ENCODE data around the gene ADH1B. TPM values are rescaled to one million over a fixed set of nuclear protein-coding genes. Genes with fewer than 3 reads are reported as not detected.
"Not testable (repeated sequence)": the region's sequence is repeated elsewhere in the genome, so short reads cannot be mapped to it uniquely, and the experiment has no call there.

The ADH1B gene
- total RNA-seq, 1 experiment from 2014 or later, result not detected

DNA sequence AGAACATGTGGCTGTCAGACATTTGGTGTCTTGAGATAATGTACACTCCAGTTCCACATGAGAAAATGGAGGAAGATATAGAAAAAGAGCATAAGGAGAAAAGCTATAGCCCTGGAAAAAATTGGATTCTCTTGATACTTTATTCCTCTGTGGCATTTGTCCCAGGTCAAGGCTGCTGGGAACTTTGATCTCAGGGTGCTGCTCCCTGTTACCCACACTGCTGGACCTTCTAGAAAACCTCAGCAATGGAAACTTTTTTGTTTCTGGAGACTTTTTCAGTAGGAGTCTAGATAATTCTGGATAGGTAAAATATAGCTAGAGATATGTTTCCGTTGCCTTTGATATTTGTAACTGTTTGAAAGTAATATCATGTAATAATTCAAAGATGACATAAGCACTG, 20.2 kb upstream of the ADH1B start:
- H3K27me3 ChIP-seq, result no peaks in the 10 kb centered on the region
- H3K4me1 ChIP-seq, result no peaks in the 10 kb centered on the region
- no peak for DNase-seq
- H3K9me3 ChIP-seq (replicated peaks), result no peaks in the 10 kb centered on the region
- H3K27ac ChIP-seq, result no peak overlapping the region
- no peaks in the 10 kb centered on the region for H3K36me3 ChIP-seq
- no peak overlapping the region for H3K4me3 ChIP-seq

DNA sequence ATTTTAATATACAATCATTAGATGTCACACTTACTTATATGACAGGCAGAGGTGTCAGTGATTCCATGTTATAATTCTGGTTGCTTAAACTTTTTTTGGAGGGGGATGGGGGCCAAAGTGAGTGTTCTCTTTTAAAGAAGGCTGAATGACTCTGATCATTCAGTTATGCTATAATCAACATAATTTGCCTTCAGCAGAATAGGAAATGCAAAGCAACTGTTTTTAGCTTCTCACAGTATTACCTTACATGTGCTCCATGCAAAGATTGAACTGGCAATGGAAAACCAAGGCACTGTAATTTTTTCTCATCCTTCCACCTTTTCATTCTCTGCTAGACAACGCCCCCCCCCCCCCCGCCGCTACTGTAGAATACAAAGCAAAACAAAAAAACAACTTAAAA, 18.0 kb upstream of the ADH1B start:
- H3K4me1 ChIP-seq, result no peaks in the 10 kb centered on the region
- H3K36me3 ChIP-seq, result no peaks in the 10 kb centered on the region
- H3K27me3 ChIP-seq, result no peaks in the 10 kb centered on the region
- H3K4me3 ChIP-seq, result no peak overlapping the region
- H3K27ac ChIP-seq, result no peak overlapping the region
- DNase-seq, result no peak
- H3K9me3 ChIP-seq (replicated peaks), result no peaks in the 10 kb centered on the region

DNA sequence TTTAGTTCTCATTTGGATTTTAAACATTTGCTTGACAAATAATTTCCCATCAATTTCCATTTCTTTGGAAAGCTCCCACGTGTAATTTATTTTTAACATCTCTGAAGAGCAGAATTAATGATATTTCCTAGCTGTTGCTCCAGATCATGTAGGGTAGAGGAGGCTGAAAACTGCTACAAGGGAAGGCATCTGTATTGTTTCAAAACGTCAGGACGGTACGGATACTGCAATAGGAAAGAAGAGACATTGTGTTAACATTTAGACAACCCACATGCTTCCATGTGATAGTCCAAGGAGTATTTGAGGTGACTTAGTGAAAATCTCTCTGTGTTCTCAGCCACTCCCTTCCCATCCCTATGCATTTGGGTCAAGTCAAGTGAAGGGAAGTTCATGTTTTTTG, 15.4 kb upstream of the ADH1B start:
- no peaks in the 10 kb centered on the region for H3K36me3 ChIP-seq
- H3K27ac ChIP-seq, result no peak overlapping the region
- no peak overlapping the region for H3K4me3 ChIP-seq
- H3K27me3 ChIP-seq, result no peaks in the 10 kb centered on the region
- no peak for DNase-seq
- no peaks in the 10 kb centered on the region for H3K4me1 ChIP-seq
- no peaks in the 10 kb centered on the region for H3K9me3 ChIP-seq (replicated peaks)

DNA sequence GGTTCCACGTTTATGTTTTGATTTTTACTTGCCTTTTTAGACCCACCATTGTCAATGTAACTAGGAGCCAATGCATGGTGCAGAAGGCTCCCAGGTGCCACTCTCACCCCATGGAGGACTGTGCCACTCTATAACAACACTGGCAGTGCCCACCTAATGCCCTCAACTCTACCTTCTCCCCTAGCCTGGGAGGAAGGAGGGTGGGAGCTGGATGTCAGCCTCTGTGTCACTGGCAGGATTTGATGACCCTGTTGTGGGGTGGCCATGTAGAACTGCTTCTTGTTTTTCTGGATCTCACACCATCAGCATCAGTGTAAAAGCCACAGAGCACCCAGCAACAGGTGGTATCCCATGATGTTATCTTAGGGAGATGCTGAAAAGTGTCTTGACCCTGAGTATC, 13.7 kb upstream of the ADH1B start:
- Histone ChIP-seq H3K27ac (no peak overlapping the region), H3K36me3 (no peaks in the 10 kb centered on the region), H3K4me3 (no peak overlapping the region), H3K4me1 (no peaks in the 10 kb centered on the region), H3K9me3 (replicated peaks) (no peaks in the 10 kb centered on the region), H3K27me3 (no peaks in the 10 kb centered on the region)
- DNase-seq, result no peak

DNA sequence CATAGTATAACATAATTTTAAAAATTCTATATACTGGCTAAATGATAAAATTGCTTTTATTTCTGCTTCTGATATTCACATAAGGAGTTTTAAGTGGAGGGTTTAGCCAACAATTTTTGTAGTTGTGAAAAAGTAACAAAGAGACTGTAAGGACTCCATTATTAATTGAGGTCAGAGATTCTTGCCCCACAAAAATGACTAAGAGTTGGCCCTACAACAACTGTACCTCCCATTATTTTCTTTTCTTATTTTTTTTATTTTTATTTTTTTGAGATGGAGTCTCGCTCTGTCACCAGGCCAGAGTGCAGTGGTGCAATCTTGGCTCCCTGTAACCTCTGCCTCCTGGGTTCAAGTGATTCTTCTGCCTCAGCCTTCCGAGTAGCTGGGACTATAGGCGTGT, 9.4 kb upstream of the ADH1B start:
- H3K9me3 ChIP-seq (replicated peaks), result no peaks in the 10 kb centered on the region
- no peaks in the 10 kb centered on the region for H3K36me3 ChIP-seq
- H3K27me3 ChIP-seq, result no peaks in the 10 kb centered on the region
- no peak overlapping the region for H3K4me3 ChIP-seq
- DNase-seq, result no peak
- H3K27ac ChIP-seq, result no peak overlapping the region
- no peaks in the 10 kb centered on the region for H3K4me1 ChIP-seq

DNA sequence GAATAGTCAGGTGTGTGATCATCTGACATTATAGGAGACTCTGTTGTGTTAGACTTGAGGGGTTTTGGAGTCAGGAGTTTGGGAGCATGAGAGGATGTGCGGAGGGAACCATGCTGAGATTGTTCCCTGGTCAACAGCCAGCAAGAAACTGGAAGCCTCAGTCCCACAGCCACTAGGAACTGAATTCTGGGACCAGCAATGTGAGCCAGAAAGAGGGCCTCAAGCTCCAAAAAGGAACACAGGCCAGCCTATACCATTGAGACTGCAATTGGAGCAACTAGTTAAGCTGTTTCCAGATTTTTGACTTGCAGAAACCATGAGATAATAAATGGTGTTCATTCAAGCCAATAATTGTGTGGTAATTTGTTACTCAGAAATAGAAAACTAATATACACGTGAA, 8.7 kb upstream of the ADH1B start:
- no peaks in the 10 kb centered on the region for H3K27me3 ChIP-seq
- H3K36me3 ChIP-seq, result no peaks in the 10 kb centered on the region
- H3K4me3 ChIP-seq, result no peak overlapping the region
- no peaks in the 10 kb centered on the region for H3K4me1 ChIP-seq
- H3K27ac ChIP-seq, result no peak overlapping the region
- H3K9me3 ChIP-seq (replicated peaks), result no peaks in the 10 kb centered on the region
- DNase-seq, result no peak

DNA sequence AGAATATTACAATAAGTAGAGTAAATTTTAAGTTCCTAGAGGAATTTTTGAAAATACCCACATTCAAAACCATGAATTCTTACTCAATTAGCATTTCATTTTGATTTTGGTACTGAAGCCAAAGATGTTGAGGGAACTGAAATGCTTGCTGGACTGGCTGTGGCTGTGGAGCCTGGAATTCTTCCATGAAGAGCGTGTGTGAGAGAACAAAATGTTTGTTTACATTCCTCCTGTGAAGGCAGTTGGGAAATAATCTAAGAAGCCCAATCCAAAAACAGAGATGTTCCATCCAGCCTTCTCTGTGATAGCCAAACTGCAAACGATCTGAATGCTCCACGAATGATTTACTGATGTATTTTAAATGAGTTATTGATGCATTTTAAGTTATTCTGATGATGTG, 3.8 kb upstream of the ADH1B start:
- Histone ChIP-seq H3K27ac (no peak overlapping the region), H3K36me3 (no peaks in the 10 kb centered on the region), H3K4me1 (no peaks in the 10 kb centered on the region), H3K27me3 (no peaks in the 10 kb centered on the region), H3K9me3 (replicated peaks) (no peaks in the 10 kb centered on the region), H3K4me3 (no peak overlapping the region)
- no peak for DNase-seq

DNA sequence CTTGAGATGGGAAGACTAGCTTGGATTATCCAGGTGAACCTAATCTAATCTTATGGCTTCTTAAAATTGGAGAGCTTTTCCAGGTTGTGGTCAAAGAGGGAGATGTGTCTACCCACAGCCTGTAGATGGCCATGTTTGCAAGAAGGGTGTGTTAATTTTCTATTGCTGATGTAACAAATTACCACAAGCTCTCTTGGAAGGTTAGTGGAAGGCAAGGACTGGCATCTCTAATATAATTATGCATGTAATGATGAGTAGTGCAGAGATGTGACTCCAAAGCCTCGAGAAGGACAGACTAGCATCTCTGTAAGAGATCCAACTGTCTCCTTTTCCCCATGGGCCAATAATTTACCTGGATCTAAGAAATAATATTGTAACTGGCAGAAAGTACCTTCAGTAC, 3.2 kb upstream of the ADH1B start:
- Histone ChIP-seq H3K9me3 (replicated peaks) (no peaks in the 10 kb centered on the region), H3K36me3 (no peaks in the 10 kb centered on the region), H3K27ac (no peak overlapping the region), H3K4me1 (no peaks in the 10 kb centered on the region), H3K4me3 (no peak overlapping the region), H3K27me3 (no peaks in the 10 kb centered on the region)
- no peak for DNase-seq

DNA sequence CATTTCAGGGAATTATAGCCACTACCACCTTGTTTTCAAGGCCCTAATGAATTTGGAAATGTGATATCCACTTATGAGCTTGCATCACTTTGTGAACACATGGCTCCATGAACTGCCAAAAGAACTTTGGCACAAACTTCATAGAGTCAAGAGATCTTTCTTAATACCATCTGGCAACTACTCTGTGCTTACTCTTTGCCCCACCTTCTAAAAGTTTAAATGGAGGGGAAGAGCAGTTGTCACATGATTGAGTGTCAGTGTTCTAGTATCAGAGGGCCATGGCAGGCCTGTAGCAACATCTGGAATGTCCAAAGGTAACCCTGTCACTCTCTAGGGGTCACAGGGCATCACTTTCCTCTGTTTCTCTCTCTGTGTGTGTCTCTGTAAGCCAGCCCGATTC, 2.6 kb upstream of the ADH1B start:
- H3K36me3 ChIP-seq, result no peaks in the 10 kb centered on the region
- no peak for DNase-seq
- H3K27ac ChIP-seq, result no peak overlapping the region
- H3K4me3 ChIP-seq, result no peak overlapping the region
- no peaks in the 10 kb centered on the region for H3K27me3 ChIP-seq
- H3K9me3 ChIP-seq (replicated peaks), result no peaks in the 10 kb centered on the region
- H3K4me1 ChIP-seq, result no peaks in the 10 kb centered on the region

DNA sequence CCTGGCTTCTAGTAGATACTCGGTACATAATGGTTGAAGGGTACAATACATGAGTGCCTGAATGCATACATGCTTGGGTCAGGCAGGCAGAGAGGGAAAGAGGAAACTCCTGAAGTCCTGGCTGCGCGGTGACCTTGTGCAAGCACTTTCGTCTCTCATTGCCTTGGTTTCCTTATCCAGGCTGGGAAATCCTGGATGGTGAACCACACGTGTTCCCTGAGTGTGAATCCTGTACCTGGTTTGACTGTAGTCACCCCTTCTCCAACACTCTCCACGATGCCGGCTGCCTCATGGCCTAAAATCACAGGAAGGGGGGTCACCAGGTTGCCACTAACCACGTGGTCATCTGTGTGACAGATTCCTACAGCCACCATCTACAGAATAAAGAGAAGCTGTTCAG, 3.4 kb downstream of the ADH1B start:
- not testable (repeated sequence) for H3K9me3 ChIP-seq (replicated peaks); H3K27me3 ChIP-seq; H3K4me3 ChIP-seq; H3K4me1 ChIP-seq; H3K27ac ChIP-seq; DNase-seq; H3K36me3 ChIP-seq

DNA sequence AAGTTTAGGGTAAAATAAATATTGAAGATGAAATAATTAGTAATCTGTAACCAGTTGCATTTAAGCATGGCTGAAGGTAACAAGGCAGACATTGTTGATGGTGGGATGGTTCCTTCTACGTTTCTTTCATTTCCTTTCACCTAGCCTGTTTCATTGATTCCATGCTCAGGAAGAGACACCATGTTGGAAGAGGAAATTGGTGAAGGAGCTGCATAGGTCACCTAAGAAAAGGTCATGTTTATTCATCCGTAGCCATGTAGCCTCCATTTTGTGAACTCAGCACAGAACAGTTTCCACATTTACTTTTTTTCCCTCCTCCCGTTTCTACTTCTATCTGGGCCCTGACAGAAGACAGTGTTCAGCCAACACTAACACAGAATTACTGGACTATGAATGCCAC, 3.8 kb downstream of the ADH1B start:
- Histone ChIP-seq H3K9me3 (replicated peaks) (no peaks in the 10 kb centered on the region), H3K4me1 (no peaks in the 10 kb centered on the region), H3K4me3 (no peak overlapping the region), H3K36me3 (no peaks in the 10 kb centered on the region), H3K27ac (no peak overlapping the region), H3K27me3 (no peaks in the 10 kb centered on the region)
- no peak for DNase-seq

DNA sequence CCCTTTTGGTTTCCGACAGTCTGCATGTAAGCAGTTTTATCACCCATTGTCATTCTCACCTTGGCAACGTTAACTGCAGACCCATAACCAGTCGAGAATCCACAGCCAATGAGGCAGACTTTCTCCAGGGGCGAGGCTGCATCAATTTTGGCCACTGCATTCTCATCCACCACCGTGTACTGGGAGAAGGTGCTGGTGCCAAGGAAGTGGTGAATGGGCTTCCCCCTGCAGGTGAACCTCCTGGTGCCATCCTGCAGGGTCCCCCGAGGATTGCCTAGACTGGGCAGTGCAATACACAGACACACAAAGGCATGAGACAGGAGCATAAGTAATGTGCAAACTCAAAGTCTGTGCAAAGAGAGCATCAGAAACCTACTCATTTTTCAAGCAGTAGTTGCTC, 5.4 kb downstream of the ADH1B start:
- Histone ChIP-seq H3K4me1 (no peaks in the 10 kb centered on the region), H3K27me3 (no peaks in the 10 kb centered on the region), H3K9me3 (replicated peaks) (no peaks in the 10 kb centered on the region), H3K4me3 (no peak overlapping the region), H3K36me3 (no peaks in the 10 kb centered on the region), H3K27ac (no peak overlapping the region)
- no peak for DNase-seq

DNA sequence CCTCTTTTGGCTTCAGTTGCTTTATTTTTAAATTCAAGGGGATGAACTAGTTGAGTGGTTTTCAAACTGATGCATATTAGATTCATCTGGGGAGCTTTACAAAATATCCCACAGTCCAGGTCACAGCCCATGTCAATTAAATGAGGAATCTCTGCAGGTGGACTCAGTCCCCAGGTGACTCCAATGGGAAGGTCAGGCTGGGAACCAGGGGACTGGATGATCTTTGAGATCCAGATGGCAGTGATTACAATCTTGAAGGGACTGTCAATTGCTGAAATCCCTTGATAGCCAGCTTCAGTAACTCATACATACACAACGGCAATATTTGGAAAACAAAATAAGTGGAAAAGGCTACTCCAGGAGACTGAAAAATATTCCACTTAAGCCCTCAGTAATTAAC, 7.0 kb downstream of the ADH1B start:
- Histone ChIP-seq H3K36me3 (no peaks in the 10 kb centered on the region), H3K27ac (no peak overlapping the region), H3K9me3 (replicated peaks) (no peaks in the 10 kb centered on the region), H3K27me3 (no peaks in the 10 kb centered on the region), H3K4me1 (no peaks in the 10 kb centered on the region), H3K4me3 (no peak overlapping the region)
- DNase-seq, result no peak

DNA sequence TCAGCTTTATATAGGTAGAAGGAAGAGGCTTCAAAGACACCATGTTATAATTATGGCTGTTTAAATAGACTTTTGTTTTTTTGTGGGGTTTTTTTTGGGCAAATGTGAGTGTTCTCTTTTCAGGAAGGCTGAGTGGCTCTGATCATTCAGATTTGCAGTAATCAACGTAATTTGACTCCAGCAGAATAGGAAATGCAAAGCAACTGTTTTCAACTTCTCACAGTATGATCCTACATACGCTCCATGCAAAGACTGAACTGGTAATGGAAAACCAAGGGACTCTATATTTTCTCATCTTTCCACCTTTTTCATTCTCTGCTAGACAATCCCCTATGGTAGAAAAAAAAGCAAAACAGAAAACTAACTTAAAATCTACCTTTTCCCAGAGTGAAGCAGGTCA, 10.8 kb downstream of the ADH1B start:
- Histone ChIP-seq H3K4me1 (no peaks in the 10 kb centered on the region), H3K9me3 (replicated peaks) (no peaks in the 10 kb centered on the region), H3K27me3 (no peaks in the 10 kb centered on the region), H3K36me3 (no peaks in the 10 kb centered on the region), H3K27ac (no peak overlapping the region), H3K4me3 (no peak overlapping the region)
- no peak for DNase-seq

DNA sequence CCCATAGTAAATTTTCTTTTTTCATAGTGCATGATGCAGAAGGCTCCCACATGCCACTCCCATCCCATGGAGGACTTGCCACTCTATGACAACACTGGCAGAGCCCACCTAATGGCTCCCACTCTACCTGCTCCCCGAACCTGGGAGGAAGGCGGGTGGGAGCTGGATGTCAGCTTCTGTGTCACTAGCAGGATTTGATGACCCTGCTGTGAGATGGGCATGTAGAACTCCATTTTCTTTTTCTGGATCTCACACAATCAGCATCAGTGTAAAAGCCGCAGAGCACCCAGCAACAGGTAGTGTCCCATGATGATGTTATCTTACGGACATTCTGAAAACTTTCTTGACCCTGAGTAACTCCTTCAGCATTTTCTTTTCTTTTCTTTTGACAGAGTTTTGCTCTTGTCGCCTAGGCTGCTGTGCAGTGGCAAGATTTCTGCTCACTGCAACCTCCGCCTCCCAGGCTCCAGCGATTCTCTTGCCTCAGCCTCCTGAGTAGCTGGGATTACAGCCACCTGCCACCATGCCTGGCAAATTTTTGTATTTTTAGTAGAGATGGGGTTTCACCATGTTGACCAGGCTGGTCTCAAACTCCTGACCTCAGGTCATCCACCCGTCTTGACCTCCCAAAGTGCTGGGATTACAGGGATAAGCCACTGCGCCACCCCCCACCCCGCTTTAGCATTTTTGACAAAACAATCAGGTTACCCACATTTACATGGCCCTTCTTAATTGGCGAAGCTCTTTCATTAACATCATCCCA, 15.4 kb downstream of the ADH1B start:
- H3K27ac ChIP-seq, result no peak overlapping the region
- no peaks in the 10 kb centered on the region for H3K9me3 ChIP-seq (replicated peaks)
- DNase-seq, result no peak
- no peaks in the 10 kb centered on the region for H3K4me1 ChIP-seq
- H3K27me3 ChIP-seq, result no peaks in the 10 kb centered on the region
- H3K4me3 ChIP-seq, result no peak overlapping the region
- no peaks in the 10 kb centered on the region for H3K36me3 ChIP-seq

DNA sequence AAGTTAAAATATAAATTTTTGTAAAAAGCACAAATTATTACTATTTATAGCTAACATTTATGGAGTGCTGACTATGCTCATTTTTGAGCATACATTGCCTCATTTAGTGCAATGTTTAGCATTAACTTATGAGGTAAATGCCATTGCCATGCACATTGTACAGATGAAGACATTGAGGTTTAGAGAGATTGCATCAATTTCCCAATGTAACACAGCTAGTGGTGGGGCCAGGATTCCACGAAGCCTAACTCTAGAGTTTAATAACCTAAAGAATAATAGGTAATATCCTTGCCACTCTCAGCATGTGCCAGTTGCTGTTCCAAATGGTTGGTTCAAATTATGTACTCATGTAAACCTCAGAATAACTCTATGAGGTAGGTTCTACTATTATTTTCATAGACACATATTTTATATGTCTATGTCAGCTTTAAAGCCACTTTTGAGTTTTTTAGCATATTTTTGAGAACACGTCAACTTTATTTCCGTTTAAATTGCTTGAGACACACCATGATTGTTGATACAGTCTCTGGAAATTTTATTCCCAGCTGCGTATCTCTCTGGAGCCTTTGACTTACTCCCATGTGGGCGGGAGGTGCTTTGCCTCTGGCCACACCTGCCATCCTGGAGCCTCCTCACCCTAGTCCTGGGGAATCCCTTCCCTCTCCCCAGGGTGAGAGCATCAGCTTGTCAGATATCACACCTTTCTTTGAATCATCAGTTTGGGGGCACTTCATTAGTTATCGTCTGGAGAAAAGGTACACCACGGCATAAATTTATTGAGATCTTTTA, 19.6 kb downstream of the ADH1B start:
- peaks cover 2% of the 10 kb centered on the region for H3K4me1 ChIP-seq
- DNase-seq, result no peak
- H3K27ac ChIP-seq, result no peak overlapping the region
- H3K9me3 ChIP-seq (replicated peaks), result no peaks in the 10 kb centered on the region
- no peak overlapping the region for H3K4me3 ChIP-seq
- no peaks in the 10 kb centered on the region for H3K36me3 ChIP-seq
- no peaks in the 10 kb centered on the region for H3K27me3 ChIP-seq

Data from SJCRH30 (cell line).